GM21526 (cell line): ENCODE measurements around the gene SIDT1.
"Not testable (repeated sequence)": the region's sequence is repeated elsewhere in the genome, so short reads cannot be mapped to it uniquely, and the experiment has no call there.

ENCODE experiments used
- ATAC-seq: cut with Tn5 transposase; IDR thresholded peaks from one replicate; pipeline ENCODE4 v1.9.1; 2021; ENCODE audit warnings: moderate library complexity; ENCODE audit not compliant: unreplicated experiment, low FRiP score

SIDT1 gene

DNA sequence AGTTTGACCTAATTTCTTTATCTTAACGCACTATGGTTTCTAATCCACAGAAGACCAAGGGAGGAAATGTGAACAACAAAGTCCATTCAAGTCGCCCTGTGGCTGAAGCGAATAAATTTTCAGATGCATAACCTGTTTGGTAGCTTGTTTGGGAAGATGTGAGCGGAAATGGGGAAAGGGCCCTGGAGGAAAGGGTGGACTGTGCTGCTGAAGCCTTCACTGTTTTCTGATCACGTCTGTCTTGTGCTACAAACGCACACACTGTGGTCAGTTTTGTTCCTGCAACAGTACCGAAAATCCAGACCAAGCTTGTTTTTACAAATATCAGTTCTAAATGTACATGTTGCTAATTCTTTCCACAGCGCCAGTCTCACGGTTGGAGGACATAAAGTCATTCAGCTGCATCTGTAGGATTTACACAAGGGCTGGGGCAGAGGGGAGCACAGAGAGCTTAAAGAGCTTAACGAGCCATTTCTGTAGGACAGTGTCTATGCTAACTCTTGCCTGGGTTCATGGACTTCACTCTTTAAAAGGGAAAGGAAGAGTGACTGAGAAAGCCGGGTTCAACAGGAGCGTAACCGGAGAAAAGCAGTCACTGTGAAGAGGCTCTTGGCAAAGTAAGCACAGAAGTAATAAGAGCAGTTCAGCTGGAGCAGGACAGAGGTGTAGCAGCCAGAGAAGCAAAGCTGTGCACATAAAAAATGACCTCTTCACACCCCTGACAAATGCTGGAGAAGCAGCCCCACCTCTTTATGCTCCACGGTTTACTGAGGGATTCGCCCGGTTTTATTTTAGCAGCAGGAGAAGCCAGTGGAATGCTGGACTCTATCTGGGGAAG lies 97.4 kb downstream of the SIDT1 start:
- ATAC-seq = no peak

DNA sequence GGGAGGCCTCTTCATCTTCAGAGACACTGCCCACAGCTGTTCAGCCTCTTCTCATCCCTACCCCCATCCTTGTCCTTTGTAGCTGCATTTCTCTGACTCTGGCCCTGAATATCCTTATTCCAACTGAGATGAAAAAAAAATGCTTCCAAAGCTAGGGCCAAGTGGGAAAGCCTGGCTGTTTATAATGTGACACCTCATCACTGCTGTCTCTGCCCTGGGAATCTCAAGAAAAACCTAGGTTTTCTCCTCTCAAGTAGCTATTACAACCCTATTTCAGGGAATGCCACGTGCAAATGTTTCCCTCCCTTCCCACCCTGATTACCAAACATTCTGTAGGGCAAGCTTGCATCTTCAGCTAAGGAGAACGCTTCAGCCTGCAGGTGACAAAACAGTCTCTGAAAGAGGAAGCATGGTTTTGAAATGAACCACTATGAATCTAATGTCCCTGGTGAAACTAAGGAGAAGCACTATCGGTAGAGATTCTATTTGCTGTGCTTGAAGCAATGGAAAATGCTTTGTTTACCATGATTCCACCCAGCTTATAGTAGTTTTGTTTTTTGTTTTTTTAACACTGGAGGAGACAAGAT lies 98.7 kb downstream of the SIDT1 start:
- no peak for ATAC-seq

- ATAC-seq = no peak
These were observed 99.2 kb downstream of the SIDT1 start for GRCh38 chr3:113631573-113631972.

DNA sequence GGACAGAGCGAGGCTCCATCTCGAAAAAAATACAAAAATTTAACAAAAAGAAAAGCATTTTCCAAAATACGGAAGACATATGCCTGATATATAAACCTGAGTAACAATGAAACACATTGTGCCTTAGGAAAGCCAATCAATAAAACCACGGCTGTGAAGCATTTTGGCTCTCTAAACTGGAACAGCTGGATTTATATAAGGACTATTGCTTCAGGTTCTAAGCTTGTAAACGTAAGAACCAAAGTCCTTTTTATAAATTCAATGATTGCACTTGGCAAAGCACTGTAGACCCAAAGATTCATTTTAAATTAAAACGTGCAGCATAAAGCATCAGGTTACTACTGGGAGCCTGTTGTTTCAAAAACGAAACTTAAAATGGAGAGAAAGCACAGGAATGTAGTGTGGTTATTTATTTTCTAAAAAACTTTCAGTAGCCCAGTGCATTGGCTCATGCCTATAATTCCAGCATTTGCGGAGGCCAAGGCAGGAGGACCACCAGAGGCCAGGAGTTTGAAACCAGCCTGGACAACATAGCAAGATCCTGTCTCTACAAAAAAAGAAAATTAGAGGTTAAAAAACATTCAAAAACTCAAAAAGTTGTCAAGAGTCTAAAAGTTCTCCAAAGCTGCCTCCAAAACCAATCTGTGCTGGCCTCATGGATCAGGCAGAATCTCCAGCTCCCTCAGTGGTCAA lies 102.6 kb downstream of the SIDT1 start:
- no peak for ATAC-seq

GRCh38 chr3:113636034-113636433 lies 103.7 kb downstream of the SIDT1 start:
- not testable (repeated sequence) for ATAC-seq

- no peak for ATAC-seq
These were observed 105.4 kb downstream of the SIDT1 start for GRCh38 chr3:113637756-113638155.

GRCh38 chr3:113638910-113639309 lies 106.6 kb downstream of the SIDT1 start:
- ATAC-seq = no peak

GRCh38 chr3:113643583-113643982 lies 111.2 kb downstream of the SIDT1 start:
- no peak for ATAC-seq

GRCh38 chr3:113648524-113648923 lies 116.2 kb downstream of the SIDT1 start:
- ATAC-seq = no peak

DNA sequence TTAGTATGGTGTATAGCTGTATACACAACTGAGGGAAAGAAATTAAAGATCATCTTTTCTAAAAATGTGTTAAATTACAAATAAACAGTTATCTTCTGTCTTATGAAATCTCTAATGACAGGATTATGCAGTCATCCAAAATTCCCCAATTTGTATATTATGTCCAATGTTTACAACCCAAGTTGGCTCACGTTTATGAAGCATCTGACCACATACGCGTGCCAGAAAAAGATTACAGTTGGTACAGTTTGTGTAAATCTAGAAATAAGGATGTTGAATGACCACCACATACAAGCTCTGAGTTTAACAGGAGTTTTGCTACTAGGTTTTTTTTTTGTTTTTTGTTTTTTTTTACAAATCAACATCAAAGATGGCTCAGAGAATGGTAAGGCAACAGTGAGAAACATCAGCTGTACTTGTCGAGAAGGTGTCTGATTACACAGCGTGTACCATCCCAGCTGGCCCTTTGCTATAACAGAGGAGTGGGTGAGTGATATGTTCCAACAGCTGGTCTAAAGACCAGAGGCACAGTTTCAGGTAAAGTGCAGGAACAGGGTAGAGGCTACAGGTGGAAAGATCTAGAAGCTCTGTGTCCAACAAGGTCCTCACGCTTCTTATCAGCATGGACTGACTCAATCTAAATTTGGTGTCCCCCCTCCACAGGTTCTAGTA lies 117.0 kb downstream of the SIDT1 start:
- no peak for ATAC-seq

- no peak for ATAC-seq
These were observed 122.0 kb downstream of the SIDT1 start for GRCh38 chr3:113654310-113654709.

- no peak for ATAC-seq
These were observed 122.5 kb downstream of the SIDT1 start for GRCh38 chr3:113654851-113655250.

- no peak for ATAC-seq
These were observed 125.8 kb downstream of the SIDT1 start for GRCh38 chr3:113658107-113658506.

GRCh38 chr3:113659101-113659541 lies 126.8 kb downstream of the SIDT1 start:
- no peak for ATAC-seq

DNA sequence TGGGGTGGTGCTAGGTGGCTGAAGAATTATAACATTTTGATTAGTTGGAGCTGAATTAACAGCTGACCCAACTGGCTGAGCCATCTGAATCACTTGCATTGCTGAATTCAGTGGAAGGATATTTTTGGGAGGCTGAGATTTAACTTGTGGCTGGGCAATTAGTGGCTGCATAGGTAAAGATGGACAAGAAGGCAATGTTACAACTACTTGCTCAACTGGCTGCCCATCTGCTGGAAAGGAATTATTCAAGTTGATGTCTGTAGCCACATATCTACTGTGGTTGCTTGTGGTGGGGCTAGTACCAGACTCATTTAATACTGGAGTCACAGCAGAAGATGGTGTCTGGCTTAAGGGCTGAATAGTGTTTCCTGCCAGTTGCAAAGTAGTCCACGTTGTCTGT lies 127.6 kb downstream of the SIDT1 start:
- ATAC-seq = no peak

- no peak for ATAC-seq
These were observed 128.1 kb downstream of the SIDT1 start for GRCh38 chr3:113660458-113660857.

- ATAC-seq = no peak
These were observed 128.5 kb downstream of the SIDT1 start for GRCh38 chr3:113660896-113661295.

GRCh38 chr3:113662824-113663223 lies 130.5 kb downstream of the SIDT1 start:
- ATAC-seq = no peak

DNA sequence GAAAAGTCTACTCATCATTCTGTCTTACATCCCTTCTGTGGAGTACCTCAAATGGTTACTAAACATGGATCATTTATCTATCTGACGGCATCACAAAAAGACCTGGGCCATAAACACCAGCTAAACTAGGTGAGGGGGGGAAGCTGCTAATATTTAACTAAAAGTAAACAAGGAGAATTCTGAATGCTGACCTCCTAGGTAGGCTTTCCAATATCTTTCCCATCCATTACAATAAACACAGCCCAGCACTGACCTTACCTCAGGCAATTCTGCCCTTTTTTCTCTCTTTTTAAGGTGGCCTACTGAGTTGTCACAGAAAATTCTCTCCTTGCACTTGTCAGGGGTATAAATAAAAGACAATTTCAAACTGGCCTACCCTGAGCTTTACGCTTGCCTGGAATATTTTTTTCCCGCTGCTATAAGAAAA lies 131.0 kb downstream of the SIDT1 start:
- no peak for ATAC-seq

DNA sequence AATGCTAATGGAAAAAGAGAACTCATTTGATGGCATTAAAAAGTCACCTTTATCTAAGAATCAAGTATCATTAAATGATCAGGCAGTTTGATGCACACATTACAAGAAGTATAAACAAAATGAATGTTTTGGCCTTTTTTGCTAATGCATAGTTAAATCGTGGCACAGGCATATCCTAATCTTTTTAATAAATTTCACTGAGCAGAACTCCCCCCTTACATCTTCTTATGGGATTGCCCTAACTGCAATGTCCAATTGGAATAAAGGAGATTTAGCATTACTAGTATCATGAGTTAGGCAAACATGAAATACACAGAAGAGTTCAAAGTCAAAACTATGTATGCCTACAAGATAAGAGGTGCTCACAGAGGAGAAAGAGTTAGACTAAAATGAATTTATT lies 131.4 kb downstream of the SIDT1 start:
- ATAC-seq = no peak

DNA sequence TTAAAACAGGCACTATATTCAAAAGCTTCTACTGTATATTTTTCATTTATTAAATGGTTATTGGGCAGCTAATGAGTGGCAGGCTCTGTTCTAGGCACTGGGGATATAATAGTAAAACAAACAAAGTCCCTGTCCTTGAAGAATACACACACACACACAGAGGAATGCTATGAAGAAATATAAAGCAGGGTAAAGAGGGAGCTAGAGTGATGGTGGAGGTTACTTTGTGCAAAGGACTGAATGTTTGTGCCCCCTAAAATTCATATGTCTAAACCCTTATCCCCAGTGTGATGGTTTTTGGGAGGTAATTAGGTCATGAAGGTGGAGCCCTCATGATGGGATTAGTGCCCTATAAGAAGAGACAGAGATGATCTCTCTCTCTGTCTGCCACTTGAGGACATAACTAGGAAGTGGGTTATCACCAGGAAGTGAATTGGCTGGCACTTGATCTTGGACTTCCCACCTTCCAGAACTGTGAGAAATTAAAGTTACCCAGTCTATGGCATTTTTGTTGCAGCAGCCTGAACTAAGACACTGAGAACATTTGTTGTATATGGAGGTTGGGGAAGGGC lies 132.3 kb downstream of the SIDT1 start:
- no peak for ATAC-seq
